CD14-positive monocyte (primary cell): ENCODE results near the gene CAV1. TPM values are rescaled to one million over a fixed set of nuclear protein-coding genes. Genes with fewer than 3 reads are reported as not detected.
A peak's percentile ranks its signal among the peaks of the same experiment; 100 is the strongest.

Source experiments
- DNase-seq, 3 donors: peaks; one replicate each; pipeline ENCODE4 v3.0.0-alpha.2; 2011 to 2022
- H2AFZ ChIP-seq: 2 replicates; pipeline ENCODE4 v1.6.0; 2012; ENCODE audit warnings: mild to moderate bottlenecking, low read depth, low read length, inconsistent platforms; ENCODE audit not compliant: insufficient read depth, poor library complexity, severe bottlenecking
- H3K27ac ChIP-seq, 2 donors: 1 replicate in 1 of 2; 2 replicates in 1 of 2; pipeline ENCODE4 v1.5.1; 2012 to 2013; ENCODE audit warnings: low read length in 2 of 2, control low read depth in 1 of 2, inconsistent platforms in 1 of 2, low read depth in 1 of 2, mild to moderate bottlenecking in 1 of 2
- H3K27me3 ChIP-seq, 2 donors: one replicate each; pipeline versions ENCODE4 v1.6.0 to v1.6.1; 2011 to 2013; ENCODE audit warnings: low read length in 2 of 2; ENCODE audit not compliant: control insufficient read depth in 2 of 2, insufficient read depth in 2 of 2
- H3K36me3 ChIP-seq, 2 donors: replicated peaks in 1 of 2; 1 replicate in 1 of 2; 2 replicates in 1 of 2; pipeline versions ENCODE4 v1.5.1 to v1.6.1; 2012 to 2013; ENCODE audit warnings: low read length in 2 of 2, control low read depth in 1 of 2, inconsistent platforms in 1 of 2, mild to moderate bottlenecking in 1 of 2; ENCODE audit not compliant: insufficient read depth in 2 of 2, control insufficient read depth in 1 of 2
- H3K4me1 ChIP-seq, 2 donors: 1 replicate in 1 of 2; 2 replicates in 1 of 2; pipeline versions ENCODE4 v1.5.1 to v1.6.1; 2012 to 2013; ENCODE audit warnings: low read length in 2 of 2, control low read depth in 1 of 2, inconsistent platforms in 1 of 2, mild to moderate bottlenecking in 1 of 2, moderate library complexity in 1 of 2; ENCODE audit not compliant: insufficient read depth in 2 of 2, control insufficient read depth in 1 of 2
- H3K4me2 ChIP-seq: replicated peaks from 2 replicates; pipeline ENCODE3; 2012; ENCODE audit warnings: low read length, moderate library complexity, mild to moderate bottlenecking; ENCODE audit not compliant: poor library complexity, severe bottlenecking; ENCODE audit errors: extremely low read depth
- H3K4me3 ChIP-seq, 3 experiments: fragments of 200-600 bp in 1 of 3; sonication (generic) in 1 of 3; replicated peaks in 1 of 3; 1 replicate in 2 of 3; 2 replicates in 1 of 3; pipeline ENCODE4 v1.5.1; 2011 to 2013; ENCODE audit warnings: low read length in 3 of 3, mild to moderate bottlenecking in 3 of 3, control low read depth in 2 of 3, low read depth in 2 of 3, inconsistent platforms in 1 of 3, moderate library complexity in 1 of 3
- H3K79me2 ChIP-seq: 2 replicates; pipeline ENCODE4 v1.6.0; 2012; ENCODE audit warnings: mild to moderate bottlenecking, control low read depth, inconsistent platforms, low read length, moderate library complexity; ENCODE audit not compliant: insufficient read depth
- H3K9ac ChIP-seq: 2 replicates; pipeline ENCODE4 v1.6.0; 2017; ENCODE audit warnings: low read length, mild to moderate bottlenecking; ENCODE audit not compliant: insufficient read depth, poor library complexity, severe bottlenecking
- H3K9me3 ChIP-seq, 2 donors: replicated peaks in 1 of 2; 1 replicate in 1 of 2; 2 replicates in 1 of 2; pipeline versions ENCODE4 v1.5.1 to v1.6.1; 2012 to 2013; ENCODE audit warnings: low read length in 2 of 2, control low read depth in 1 of 2; ENCODE audit not compliant: control insufficient read depth in 1 of 2, insufficient read depth in 1 of 2
- H4K20me1 ChIP-seq: 2 replicates; pipeline ENCODE4 v1.6.0; 2012; ENCODE audit warnings: mild to moderate bottlenecking, low read length, control low read depth, moderate library complexity; ENCODE audit not compliant: insufficient read depth
- H3K27ac Mint-ChIP-seq, 7 donors: one replicate each; pipeline ENCODE4 v1.8.0; 2020; ENCODE audit warnings: mild to moderate bottlenecking in 7 of 7, mixed read lengths in 7 of 7, moderate library complexity in 6 of 7, inconsistent platforms in 2 of 7
- H3K27me3 Mint-ChIP-seq, 3 donors: one replicate each; pipeline ENCODE4 v1.8.0; 2021 to 2022; ENCODE audit warnings: low read depth in 3 of 3, mild to moderate bottlenecking in 3 of 3, mixed read lengths in 3 of 3, moderate library complexity in 3 of 3, inconsistent platforms in 1 of 3
- H3K36me3 Mint-ChIP-seq, 2 donors: one replicate each; pipeline ENCODE4 v1.8.0; 2020; ENCODE audit warnings: mixed read lengths in 2 of 2, inconsistent platforms in 1 of 2, mild to moderate bottlenecking in 1 of 2
- H3K4me1 Mint-ChIP-seq: one replicate; pipeline ENCODE4 v1.8.0; 2020; ENCODE audit warnings: mild to moderate bottlenecking, mixed read lengths
- H3K4me3 Mint-ChIP-seq, 2 donors: one replicate each; pipeline ENCODE4 v1.8.0; 2020; ENCODE audit warnings: mild to moderate bottlenecking in 2 of 2, mixed read lengths in 2 of 2, moderate library complexity in 1 of 2
- H3K9me3 Mint-ChIP-seq, 7 donors: one replicate each; pipeline ENCODE4 v1.8.0; 2020 to 2022; ENCODE audit warnings: mixed read lengths in 7 of 7, mild to moderate bottlenecking in 6 of 7, moderate library complexity in 6 of 7, inconsistent platforms in 2 of 7
- CTCF ChIP-seq: fragments of 200-600 bp; IDR thresholded peaks from one replicate; pipeline ENCODE4 v1.8.0; 2022; ENCODE audit warnings: antibody characterized with exemption, mild to moderate bottlenecking
- WGBS: methylation state at CpG from one replicate; pipeline ENCODE4 v1.1.5; 2013; ENCODE audit warnings: missing lambda C conversion rate; ENCODE audit not compliant: insufficient coverage; 5-methylcytosine and 5-hydroxymethylcytosine counted together
- intact Hi-C, 2 donors: fragments of 100-400 bp; cut with micrococcal nuclease; formaldehyde crosslinking; loops; one replicate each; pipeline versions ENCODE4 v1.15.0 to v1.15.1; 2023
- polyA plus RNA-seq, 3 donors: library from polyadenylated mRNA; depleted of rRNA in 1 of 3; unstranded in 2 of 3; stranded (reverse) in 1 of 3; fragments of 300-500 nt in 2 of 3; fragments of >200 nt in 1 of 3; fragmentation: Illumina TruSeq in 2 of 3; gene quantifications; 1 replicate in 2 of 3; 2 replicates in 1 of 3; pipeline ENCODE4 v1.2.3, GENCODE V29; 2012 to 2021

CAV1 gene
- polyA plus RNA-seq, 3 donors: not detected

- H3K4me3 Mint-ChIP-seq: no peak overlapping the region
- peaks cover 9% of the 10 kb centered on the region for H3K4me1 Mint-ChIP-seq
- Histone ChIP-seq H3K9me3 (peaks cover 0 to 10% of the 10 kb centered on the region in 2 donors), H3K27ac (no peak overlapping the region), H3K36me3 (no peaks in the 10 kb centered on the region), H3K4me2 (no peak overlapping the region), H2AFZ (no peak overlapping the region), H4K20me1 (no peaks in the 10 kb centered on the region), H3K79me2 (no peaks in the 10 kb centered on the region), H3K4me1 (peaks cover 12 to 14% of the 10 kb centered on the region in 2 donors), H3K9ac (no peak overlapping the region), H3K27me3 (peaks cover 40 to 54% of the 10 kb centered on the region in 2 donors), H3K4me3 (no peak overlapping the region)
- no peak for DNase-seq
- no peak for TF ChIP-seq CTCF
- H3K9me3 Mint-ChIP-seq: peaks cover 0 to 11% (median 3%) of the 10 kb centered on the region in 7 donors
- peaks cover 3 to 14% of the 10 kb centered on the region in 2 donors for H3K36me3 Mint-ChIP-seq
- WGBS: no CpG with 5 or more reads among the region's 1 CpG
- intact Hi-C loops: no loop called here
- no peak overlapping the region for H3K27ac Mint-ChIP-seq
- peaks cover 39 to 57% (median 46%) of the 10 kb centered on the region in 3 donors for H3K27me3 Mint-ChIP-seq
Measured at GRCh38 chr7:116497708-116498107, 27.1 kb upstream of the CAV1 start.

DNA sequence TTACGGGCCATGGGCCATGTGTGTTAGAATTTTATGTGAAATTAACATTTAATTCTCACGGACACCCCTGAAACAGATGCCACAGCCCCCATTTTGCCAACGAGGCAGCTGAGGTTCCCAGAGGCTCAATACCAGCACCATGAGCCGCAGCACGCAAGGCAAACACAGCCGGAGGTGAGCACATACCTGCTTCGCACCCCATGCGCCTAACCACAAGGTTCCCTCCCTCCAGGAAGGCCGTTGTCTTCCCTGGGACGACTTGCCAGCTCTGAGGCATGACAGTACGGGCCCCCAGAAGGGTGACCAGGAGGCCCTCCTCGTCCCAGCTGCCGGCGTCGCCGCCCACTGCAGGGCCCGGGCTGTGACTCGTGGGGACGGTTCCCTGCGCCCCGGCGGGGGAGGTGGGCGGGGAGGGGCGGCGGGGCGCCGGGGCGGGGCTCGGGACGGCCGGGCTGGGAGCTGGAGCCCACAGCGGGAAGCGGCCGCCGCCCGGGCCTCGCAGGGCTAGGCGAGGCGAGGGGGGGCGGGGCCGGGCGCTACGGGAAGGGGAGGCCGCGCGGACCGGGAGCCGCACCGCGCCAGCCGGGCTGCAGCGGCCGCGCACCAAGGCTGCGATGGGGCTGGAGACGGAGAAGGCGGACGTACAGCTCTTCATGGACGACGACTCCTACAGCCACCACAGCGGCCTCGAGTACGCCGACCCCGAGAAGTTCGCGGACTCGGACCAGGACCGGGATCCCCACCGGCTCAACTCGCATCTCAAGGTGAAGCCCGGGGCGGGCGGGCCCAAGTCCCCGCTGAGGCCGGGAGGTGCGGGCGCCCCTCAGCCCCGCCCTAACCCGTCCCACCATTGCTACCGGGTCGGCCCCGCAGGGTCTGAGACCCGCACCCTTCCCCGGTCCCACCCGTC is 25.4 kb upstream of the CAV1 start, which contains the start of gene CAV2:
Gene CAV2, plus strand, starts transcription at position 571 of the 910 bp plus-strand sequence. Its CDS starts 44 bp downstream, at position 615.
- TF ChIP-seq CTCF: no peak
- H3K27ac ChIP-seq: no peak within 1 kb of the TSS
- H3K9me3 ChIP-seq: peaks cover 0 to 10% of the 10 kb centered on the region in 2 donors
- H4K20me1 ChIP-seq: no peaks in the 10 kb centered on the region
- 3% methylated on average over 79 of the region's 86 CpGs for WGBS
- Mint-ChIP-seq H3K4me1 (peaks cover 9% of the 10 kb centered on the region), H3K27ac (no peak within 1 kb of the TSS), H3K4me3 (peak within 1 kb of the TSS; percentile 72 to 87), H3K27me3 (peaks cover 45 to 66% (median 47%) of the 10 kb centered on the region in 3 donors), H3K9me3 (peaks cover 0 to 11% (median 3%) of the 10 kb centered on the region in 7 donors), H3K36me3 (peaks cover 3 to 14% of the 10 kb centered on the region in 2 donors)
- H2AFZ ChIP-seq: peak within 1 kb of the TSS; percentile 67
- H3K4me1 ChIP-seq: peaks cover 12 to 14% of the 10 kb centered on the region in 2 donors
- H3K27me3 ChIP-seq: peaks cover 42 to 60% of the 10 kb centered on the region in 2 donors
- DNase-seq: peak in 1 of 3 donors; percentile 14
- no peaks in the 10 kb centered on the region for H3K36me3 ChIP-seq
- intact Hi-C loops: no loop called here
- H3K9ac ChIP-seq: peak within 1 kb of the TSS; percentile 12
- peak within 1 kb of the TSS; percentile 80 for H3K4me2 ChIP-seq
- no peaks in the 10 kb centered on the region for H3K79me2 ChIP-seq
- peak within 1 kb of the TSS; percentile 7 to 69 (median 13) for H3K4me3 ChIP-seq
